NCI-H524 treated with DMSO at 0.1 percent for 48 hours (cell line): ENCODE results near the gene AMHR2.
"Not testable (repeated sequence)": the region's sequence is repeated elsewhere in the genome, so short reads cannot be mapped to it uniquely, and the experiment has no call there.

ENCODE experiments used
- DNase-seq: peaks from one replicate; lab custom pipeline; 2025; lab: John Stamatoyannopoulos, UW

AMHR2 gene

DNA sequence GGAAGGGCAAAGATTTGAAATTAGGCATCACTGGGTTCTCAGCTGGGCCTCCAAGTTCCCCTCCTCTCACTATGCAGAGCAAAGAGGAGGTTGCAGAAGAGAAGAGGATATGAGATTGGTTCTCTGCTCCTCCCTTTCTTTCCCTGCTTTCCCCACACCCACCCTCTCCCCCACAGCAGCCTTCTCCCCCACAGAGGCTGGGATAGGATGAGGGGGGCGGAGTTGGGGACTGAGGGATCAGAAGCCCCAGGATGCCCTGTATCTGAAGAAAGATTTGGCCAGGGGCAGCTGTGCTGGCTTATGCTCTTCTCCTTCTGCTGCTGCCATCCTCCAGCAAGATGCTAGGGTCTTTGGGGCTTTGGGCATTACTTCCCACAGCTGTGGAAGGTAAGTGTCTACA lies at the start of gene AMHR2:
AMHR2 (plus strand) TSS at position 259 of the 400 bp plus-strand sequence; CDS start at position 339, 80 bp downstream.
- no peak for DNase-seq

- DNase-seq = not testable (repeated sequence)
These were observed 49.4 kb upstream of the AMHR2 start for GRCh38 chr12:53374277-53374676.

DNA sequence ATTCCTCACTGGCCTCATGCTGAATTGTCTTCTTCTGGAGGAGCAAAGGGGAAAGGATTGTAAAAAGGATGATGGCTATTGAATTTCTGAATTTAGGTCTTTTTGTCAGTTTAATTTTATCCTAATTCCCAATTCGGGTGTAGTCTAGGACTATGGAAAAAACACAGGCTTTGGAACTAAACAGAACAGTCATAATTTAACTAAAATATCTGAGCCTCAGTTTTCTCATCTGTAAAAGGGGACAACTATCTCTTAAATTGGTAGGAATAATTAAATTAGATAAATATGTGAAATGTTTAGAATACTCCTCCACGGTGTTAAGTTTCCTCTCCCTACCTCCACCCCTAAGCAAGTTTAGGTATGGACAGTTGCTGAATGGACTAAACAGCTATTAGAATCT lies 46.9 kb upstream of the AMHR2 start:
- no peak for DNase-seq

DNA sequence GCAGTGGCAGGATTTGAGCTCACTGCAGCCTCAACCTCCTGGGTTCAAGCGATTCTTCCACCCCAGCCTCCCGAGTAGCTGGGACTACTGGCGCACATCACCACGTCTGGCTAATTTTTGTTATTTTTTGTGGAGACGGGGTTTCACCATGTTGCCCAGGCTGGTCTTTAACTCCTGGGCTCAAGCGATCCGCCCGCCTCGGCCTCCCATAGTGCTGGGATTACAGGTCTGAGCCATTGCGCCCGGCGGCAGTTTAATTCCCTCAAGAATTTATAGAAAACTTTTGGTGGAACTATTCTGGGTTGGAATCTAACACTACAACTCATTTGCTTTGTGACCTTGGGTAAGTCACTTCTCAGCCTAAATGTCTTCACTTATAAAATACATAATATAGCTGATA lies 45.4 kb upstream of the AMHR2 start:
- no peak for DNase-seq

DNA sequence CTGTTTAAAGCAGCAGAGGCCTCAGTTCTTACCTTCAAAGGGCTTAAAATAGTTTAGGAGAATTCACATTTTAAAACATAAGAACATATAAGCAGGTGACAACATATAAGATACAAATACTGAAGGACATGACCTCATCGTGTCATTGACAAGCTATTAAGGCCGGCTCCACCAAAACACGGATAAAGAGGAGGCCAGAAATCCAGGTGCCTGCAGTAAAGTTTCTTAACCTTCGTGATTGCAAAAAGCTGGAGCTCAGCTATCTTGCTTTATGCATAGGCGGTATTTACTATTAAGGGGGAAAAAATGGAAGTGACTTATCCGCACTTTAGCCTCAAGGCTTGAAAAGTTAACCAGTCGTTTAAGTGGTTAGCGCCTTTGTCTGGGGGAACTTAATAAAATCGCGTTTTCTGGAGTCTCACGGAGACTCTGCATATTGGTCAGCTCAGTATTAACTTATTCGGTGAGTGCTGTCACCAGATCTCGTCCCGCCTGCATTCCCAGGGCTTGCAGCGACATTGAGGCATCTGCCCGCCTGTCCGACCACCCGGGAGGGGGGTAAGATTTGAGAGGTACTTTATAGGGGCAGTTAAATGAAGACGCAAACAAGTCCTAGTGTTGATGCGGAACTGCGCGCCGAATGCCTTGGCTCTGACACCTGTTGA lies 44.8 kb upstream of the AMHR2 start:
- no peak for DNase-seq

DNA sequence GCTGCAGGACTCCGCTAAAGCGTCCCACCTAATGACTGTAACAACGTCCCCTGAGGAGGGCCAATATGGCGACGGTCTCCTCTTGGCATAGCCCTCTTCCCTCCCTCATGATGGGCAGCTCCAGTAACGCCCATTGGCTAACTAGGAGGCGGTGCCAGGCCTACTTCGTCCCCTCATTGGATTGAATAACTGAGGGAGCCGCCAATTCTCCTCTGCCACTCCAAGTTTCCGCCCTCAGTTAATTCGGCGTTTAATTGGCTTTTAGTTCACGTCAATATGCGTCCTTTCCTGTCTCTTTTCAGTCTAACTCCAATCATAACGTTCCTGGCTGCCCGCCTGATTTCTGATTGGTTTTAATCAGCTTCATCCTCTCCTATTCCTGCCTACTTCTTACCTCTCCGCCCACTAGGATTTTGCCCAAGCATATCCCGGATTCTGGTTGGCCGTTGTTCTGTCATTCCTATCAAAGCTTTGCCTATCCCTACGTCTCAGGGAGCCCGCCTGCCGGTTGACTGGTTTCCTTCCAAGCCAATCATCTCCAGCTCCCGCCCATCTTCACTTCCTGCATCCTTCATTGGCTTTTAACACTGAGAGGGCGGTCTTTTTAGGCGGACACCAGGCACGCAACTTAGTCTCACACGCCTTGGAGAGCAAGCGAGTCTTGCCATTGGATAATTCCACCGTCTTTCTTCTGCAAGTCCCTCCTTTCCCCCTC lies 44.1 kb upstream of the AMHR2 start:
- DNase-seq = peak; percentile 100

DNA sequence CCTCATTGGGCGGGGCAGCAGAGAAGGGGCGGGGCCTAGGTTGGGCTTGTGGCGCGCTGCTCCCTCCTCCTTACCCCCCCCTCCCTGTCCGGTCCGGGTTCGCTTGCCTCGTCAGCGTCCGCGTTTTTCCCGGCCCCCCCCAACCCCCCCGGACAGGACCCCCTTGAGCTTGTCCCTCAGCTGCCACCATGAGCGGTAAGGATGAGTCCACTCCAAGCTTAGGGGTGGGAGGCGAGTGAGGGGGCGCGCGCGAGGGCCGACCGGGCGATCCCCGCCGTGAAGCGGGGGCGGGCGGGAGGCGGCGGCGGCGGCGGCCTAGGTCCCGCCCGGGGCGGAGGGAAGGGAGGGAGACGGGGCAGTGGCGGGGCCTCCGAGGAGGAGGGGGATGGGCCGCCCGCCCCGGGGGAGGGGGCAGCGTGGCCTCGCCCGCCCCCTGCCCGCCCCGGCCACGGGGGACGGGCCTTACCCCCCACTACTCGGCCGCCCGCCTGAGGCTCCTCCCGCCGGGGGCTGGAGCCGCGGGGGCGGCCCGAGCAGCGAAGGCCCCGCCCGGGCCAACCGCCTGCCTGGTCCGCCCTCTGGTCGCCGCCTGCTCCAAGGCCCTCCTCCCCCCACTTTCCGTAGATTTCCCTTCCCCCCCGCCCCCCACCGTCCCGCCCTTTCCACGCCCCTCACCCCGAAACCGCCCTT lies 43.4 kb upstream of the AMHR2 start, which contains the start of gene SP1:
SP1 (plus strand) TSS at position 73 of the 690 bp plus-strand sequence; CDS start at position 189, 116 bp downstream.
- no peak for DNase-seq

DNA sequence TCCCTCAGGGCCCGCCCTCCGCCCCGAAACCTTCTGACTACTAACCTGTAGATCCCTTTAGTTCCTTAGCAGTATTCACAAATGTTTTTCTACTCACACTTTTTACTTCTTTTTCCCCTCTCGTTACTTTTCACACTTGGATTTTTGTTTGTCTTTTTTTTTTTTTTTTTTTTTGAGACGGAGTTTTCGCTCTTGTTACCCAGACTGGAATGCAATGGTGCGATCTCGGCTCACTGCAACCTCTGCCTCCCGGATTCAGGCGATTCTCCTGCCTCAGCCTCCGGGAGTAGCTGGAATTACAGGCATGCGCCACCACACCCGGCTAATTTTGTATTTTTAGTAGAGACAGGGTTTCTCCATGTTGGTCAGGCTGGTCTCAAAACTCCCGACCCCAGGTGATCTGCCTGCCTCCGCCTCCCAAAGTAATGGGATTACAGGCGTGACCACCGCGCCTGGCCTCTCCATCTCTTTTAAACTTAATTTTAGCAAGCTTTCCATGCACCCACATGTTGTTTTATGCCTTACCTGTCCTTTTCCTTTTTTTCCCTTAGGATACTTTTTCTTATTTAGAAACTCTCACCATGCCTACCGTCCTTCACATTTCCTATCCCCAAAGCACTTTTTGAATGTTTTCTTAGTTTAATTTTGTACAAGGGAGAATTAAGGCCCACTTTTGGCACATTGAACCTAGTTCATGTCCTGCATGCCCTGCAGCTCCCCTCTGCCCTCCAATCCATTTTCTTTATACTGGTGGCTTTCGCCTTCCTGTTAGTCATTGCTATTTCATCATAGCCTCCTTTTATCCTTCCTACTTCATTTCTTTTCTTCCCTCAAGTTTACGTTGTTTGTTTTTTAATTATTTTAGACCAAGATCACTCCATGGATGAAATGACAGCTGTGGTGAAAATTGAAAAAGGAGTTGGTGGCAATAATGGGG lies 42.6 kb upstream of the AMHR2 start:
- no peak for DNase-seq

DNA sequence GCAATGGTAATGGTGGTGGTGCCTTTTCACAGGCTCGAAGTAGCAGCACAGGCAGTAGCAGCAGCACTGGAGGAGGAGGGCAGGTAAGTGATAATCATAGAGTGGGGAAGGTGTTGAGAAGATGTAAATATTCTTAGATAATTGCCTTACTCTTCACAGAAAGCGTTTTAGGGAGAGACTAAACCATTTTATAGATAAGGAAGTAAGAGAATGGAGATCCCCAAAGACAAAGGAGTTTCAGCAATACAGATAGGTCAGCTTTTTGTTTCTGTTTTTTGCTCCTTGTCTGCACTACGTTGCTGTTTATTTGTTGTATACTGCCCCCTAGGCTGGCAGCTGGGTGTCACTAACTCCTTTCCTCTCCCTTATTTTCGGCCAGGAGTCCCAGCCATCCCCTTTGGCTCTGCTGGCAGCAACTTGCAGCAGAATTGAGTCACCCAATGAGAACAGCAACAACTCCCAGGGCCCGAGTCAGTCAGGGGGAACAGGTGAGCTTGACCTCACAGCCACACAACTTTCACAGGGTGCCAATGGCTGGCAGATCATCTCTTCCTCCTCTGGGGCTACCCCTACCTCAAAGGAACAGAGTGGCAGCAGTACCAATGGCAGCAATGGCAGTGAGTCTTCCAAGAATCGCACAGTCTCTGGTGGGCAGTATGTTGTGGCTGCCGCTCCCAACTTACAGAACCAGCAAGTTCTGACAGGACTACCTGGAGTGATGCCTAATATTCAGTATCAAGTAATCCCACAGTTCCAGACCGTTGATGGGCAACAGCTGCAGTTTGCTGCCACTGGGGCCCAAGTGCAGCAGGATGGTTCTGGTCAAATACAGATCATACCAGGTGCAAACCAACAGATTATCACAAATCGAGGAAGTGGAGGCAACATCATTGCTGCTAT lies 41.7 kb upstream of the AMHR2 start:
- no peak for DNase-seq

DNA sequence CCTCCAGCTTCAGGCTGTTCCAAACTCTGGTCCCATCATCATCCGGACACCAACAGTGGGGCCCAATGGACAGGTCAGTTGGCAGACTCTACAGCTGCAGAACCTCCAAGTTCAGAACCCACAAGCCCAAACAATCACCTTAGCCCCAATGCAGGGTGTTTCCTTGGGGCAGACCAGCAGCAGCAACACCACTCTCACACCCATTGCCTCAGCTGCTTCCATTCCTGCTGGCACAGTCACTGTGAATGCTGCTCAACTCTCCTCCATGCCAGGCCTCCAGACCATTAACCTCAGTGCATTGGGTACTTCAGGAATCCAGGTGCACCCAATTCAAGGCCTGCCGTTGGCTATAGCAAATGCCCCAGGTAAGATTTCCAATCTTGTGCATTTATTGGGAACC lies 40.4 kb upstream of the AMHR2 start:
- DNase-seq = no peak

DNA sequence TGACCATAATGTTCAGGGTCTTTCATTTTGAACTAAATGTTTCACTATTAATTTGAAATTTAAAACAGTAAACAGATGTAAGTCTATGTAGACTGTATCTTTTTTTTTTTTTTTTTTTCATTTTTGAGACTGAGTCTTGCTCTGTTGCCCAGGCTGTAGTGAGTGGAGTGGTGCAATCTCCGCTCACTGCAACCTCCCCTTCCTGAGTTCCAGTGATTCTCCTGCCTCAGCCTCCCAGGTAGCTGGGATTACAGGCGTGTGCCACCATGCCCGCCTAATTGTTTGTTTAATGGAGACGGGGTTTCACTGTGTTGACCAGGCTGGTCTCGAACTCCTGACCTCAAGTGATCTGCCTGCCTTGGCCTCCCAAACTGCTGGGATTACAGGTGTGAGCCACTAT lies 37.3 kb upstream of the AMHR2 start:
- not testable (repeated sequence) for DNase-seq

DNA sequence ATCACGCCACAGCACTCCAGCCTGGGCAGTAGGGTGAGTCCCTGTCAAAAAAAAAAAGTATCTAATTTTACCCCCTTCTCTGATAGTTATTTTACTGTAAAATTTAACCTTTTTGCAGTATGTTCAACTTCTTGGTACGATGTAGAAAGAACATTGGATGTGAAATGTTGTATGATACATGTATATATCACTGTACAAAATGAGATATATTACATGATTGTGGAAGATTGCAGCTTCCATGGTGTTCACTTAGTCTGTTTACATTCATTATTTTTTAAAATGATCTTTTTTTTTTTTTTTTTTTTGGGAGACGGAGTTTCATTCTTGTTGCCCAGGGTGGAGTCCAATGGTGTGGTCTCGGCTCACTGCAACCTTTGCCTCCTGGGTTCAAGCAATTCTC lies 34.7 kb upstream of the AMHR2 start:
- DNase-seq = no peak

DNA sequence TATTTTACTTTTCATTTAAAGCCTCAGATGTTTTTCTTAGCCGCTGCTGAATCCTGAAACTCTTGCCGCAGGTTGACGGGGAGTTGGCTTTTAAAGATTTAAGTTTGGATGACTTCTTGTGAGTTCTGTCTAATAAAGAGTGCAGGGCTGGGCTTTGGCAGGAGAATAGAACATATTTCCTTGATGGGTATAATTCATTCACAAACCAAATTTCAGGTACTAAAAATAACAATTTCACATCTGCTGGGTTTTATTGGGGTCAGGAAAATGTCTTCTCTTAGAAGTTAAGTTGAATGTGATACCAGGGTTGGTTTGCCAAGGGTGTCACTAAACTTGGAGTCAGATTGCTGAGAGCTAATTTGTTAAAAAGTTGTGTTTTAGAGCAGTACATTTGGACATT lies 34.0 kb upstream of the AMHR2 start:
- DNase-seq = no peak

DNA sequence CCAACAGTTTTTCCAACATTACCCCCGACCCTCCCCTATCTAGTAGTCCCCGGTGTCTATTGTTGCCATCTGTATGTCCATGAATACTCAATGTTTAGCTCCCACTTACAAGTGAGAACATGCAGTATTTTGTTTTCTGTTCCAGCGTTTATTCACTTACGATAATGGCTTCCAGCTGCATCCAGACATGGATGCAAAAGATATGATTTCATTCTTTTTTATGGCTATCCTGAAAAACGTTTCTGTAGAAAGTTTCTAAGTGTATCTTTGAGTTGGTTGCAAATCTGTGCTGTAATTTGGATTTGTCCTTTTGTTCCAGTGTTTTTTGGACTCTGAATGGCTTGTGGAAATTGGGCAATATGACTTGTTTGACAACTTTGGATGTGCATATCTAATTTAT lies 31.9 kb upstream of the AMHR2 start:
- no peak for DNase-seq

GRCh38 chr12:53399896-53400295 lies 23.8 kb upstream of the AMHR2 start:
- DNase-seq = no peak

- DNase-seq = not testable (repeated sequence)
These were observed 21.3 kb upstream of the AMHR2 start for GRCh38 chr12:53402351-53402750.

- DNase-seq = no peak
These were observed 20.8 kb upstream of the AMHR2 start for GRCh38 chr12:53402871-53403270.

DNA sequence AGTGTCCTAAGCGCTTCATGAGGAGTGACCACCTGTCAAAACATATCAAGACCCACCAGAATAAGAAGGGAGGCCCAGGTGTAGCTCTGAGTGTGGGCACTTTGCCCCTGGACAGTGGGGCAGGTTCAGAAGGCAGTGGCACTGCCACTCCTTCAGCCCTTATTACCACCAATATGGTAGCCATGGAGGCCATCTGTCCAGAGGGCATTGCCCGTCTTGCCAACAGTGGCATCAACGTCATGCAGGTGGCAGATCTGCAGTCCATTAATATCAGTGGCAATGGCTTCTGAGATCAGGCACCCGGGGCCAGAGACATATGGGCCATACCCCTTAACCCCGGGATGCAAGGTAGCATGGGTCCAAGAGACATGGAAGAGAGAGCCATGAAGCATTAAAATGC lies 12.7 kb upstream of the AMHR2 start:
- DNase-seq = no peak

DNA sequence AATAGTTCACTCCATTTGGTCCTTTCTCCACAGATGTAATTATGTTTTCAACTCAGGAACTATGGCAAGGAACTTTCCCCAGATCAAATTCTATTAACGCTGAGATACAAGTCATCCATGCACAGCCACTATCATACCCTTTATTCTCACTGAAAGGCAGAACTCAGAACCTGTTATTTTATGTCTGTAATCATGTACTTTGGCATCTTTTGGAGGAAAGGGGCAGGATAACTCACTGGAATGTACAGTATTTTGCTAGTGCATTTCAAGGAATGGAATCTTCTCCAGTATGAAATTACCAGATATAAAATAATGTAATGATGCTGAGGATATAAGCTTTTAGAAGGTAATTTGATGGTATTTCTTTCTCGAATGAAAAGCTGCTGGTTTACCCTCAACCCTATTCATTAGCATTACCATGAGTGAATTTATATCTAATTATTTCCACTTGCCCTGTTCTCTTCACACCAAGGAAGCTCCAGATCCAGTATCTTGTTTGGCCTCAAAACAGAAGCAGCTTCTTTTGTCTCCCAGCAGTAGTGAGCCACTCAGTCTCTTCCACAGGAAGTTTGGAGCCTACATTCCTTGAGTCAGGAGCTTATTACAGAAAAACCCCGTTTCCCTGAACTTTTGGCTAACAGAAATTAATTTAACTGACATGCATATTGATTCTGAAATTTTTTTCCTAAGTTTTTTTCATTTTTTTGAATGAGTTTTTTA lies 10.0 kb upstream of the AMHR2 start:
- no peak for DNase-seq

- no peak for DNase-seq
These were observed 8.8 kb upstream of the AMHR2 start for GRCh38 chr12:53414756-53415417.
